Stimulated activated CD4-positive, alpha-beta T cell treated with anti-CD3 and anti-CD28 coated beads, Interleukin-2, amount 100 ng/mL, for 48 hours (primary cell): ENCODE data around the gene ZNF714.
A peak's percentile ranks its signal among the peaks of the same experiment; 100 is the strongest.

ENCODE experiments used
- DNase-seq, 2 donors: peaks; one replicate each; pipeline ENCODE4 v3.0.0-alpha.2; 2020

The ZNF714 gene

GRCh38 chr19:21082011-21082975 lies at the start of gene ZNF714:
ZNF714 (plus strand) TSS chr19:21082203; CDS start chr19:21098269, 16,066 bp downstream.
- peak; percentile 58 to 73 for DNase-seq

DNA sequence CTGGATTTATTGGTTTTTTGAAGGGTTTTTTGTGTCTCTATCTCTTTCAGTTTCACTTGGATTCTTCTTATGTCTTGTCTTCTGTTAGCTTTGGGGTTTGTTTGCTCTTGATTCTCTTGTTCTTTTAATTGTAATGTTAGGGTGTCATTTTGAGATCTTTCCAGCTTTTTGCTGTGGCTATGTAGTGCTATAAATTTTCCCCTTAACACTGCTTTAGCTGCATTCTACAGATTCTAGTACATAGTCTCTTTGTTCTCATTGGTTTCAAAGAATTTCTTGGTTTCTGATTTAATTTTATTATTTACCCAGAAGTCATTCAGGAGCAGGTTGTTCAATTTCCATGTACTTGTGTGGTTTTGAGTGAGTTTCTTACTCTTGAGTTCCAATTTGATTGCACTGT lies 37.0 kb upstream of the ZNF714 start:
- no peak for DNase-seq

DNA sequence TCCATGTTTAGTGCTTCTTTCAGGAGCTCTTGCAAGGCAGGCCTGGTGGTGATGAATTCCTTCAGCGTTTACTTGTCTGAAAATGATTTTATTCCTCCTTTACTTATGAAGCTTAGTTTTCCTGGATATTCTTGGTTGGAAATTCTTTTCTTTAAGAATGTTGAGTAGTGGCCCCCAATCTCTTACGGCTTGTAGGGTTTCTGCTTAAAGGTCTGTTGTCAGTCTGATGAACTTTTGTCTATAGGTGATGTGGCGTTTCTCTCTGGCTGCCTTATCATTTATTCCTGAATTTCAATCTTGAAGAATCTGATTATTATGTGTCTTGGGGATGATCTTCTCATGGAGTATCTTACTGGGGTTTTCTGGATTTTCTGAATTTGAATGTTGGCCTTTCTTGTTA lies 35.5 kb upstream of the ZNF714 start:
- no peak for DNase-seq

- no peak for DNase-seq
These were observed 34.3 kb upstream of the ZNF714 start for GRCh38 chr19:21047716-21048115.

DNA sequence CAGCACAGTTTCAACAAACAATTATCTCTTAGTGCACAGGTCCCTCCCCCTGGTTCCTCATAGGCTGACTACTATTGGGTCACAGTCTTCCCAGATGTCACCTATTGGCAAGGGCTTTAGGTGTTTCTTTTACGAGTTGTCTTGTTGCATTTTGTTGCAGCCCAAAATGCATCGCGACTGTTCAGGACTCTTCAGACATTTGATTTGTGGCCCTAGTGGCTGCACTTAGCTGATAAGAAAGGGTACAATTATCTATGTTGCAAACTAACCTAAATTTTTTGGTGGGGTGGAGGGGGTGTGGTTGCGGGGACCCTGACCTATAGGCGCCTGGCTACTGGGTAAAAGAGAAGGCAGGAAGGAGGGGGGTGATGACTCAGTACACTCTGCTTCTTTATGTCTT lies 29.1 kb upstream of the ZNF714 start:
- no peak for DNase-seq

DNA sequence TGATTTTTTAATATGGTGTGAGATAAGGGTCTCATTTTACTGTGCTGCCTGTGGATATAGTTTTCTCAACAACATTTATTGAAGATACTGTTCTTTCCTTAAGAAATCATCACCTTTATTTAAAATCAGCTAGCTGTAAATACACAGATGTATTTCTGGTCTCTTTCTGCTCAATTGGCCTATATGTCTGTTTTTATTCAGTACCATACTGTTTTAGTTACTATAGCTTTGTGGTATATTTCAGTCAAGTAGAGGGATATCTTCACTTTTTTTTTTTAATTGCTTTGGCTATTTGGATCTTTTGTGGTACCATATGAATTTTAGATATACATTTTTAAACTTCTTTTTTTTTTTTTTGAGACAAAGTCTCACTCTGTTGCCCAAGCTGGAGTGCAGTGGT lies 16.7 kb upstream of the ZNF714 start:
- no peak for DNase-seq

DNA sequence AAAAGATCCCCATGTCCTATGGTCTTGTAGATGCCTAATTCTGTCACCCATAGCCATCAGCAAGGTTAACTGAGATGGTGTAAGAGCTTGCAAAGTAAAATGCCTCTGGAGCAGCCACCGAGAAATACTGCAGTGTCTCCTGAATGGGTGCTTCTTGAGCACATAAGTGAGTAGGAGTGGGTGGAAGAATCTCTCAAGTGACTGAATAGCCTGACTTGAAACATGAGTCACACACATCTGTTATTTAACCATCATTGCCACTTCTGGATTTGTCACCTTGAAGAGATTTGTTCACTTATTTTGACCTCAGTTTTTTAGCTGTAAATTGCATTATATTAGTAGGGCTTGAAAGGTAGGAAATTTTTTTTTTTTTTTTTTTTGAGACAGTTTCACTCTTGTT lies 2.3 kb downstream of the ZNF714 start:
- no peak for DNase-seq

GRCh38 chr19:21087871-21088270 lies 5.9 kb downstream of the ZNF714 start:
- DNase-seq, result no peak

DNA sequence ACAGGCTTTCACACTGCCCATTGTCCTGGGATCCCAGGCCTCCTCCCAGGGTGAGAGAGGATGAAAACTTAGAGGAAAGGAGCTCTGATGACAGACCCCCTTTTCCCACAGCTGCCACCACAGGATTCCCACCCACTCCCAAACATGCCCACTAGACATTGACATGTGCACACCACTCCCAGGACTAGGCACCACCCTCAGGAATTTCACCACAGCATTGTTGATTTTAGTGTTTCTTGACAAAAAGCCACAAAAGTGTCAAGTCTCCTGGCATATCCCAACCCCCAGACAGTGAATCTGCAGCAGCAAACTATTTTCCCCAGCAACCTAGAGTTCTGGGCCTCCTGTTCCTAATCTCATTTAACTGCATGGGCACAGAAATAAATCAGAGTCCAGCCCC lies 10.1 kb downstream of the ZNF714 start:
- DNase-seq, result no peak

DNA sequence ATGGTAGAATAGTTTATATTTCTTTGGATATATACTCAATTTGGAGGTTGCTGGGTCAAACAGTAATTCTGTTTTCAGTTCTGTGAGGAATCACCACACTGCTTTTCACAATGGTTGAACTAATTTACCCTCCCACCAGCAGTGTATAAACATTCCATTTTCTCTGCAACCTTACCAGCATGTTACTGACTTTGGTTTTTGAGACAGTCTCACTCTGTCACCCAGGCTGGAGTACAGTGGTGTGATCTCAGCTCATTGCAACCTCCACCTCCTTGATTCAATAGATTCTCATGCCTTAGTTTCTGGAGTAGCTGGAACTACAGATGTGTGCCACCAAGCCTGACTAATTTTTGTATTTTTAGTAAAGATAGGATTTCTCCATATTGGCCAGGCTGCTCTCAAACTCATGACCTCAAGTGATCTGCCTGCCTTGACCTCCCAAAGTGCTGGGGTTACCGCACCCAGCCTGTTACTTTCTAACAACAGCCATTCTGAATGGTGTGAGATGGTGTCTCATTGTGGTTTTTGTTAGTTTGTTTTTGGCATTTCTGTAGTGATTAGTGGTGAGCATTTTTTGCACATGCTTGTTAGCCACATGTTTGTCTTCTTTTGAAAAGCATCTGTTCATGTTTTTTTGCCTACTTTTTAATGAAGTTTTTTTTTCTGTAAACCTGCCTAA lies 12.5 kb downstream of the ZNF714 start:
- DNase-seq, result no peak

DNA sequence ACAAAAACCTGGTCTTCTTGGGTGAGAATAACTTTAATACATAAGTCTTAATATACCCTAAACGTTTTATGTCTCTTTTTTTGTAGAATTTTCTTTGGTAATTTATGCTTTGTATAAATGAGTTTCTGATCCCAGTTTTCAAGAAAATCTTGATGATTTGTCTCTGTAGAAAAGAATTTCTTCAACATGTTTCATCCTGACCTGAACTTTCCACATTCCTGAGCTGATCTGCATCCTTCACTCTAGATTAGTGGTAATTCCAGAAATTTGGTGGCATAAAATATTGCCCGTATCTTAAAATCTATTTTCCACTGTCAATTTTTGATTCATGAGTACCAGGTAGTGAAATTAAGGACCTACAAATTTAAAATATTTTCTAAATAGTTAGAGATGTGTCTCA lies 16.3 kb downstream of the ZNF714 start:
- no peak for DNase-seq

DNA sequence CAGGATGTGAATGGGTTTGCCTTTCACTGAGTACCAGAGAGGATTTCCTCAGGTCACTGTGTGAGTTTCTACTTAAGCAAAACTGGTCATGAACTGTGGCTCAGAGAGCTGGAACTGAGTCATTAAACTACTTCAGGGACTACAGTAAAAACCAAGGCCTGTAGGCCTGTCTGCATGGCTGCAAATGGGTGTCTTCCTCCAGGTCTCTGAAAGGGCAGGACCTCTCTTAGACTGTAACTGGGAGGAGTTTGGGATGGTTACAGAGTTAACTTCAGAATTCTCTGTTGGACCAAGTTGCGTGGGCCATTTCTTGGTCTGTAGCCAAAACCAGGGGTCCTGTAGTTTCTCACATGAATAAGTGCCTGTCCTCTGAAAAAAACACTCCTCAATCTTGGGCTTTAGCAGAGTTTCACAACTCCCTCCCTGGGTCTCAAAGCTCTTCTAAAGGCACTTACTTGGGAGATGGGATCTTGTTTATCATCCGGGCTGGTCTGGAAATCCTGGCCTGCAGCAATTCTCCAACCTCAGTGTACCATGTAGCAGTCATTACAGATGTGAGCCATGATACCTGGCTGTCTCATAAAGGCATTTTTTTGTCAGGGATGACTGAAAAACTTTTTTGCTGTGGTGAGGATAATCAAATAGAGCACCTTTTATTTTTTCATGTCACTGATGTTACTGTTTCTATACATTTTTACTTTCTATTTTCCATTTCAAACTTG lies 19.7 kb downstream of the ZNF714 start:
- no peak for DNase-seq

- no peak for DNase-seq
These were observed 27.1 kb downstream of the ZNF714 start for GRCh38 chr19:21109116-21109515.

- no peak for DNase-seq
These were observed 28.2 kb downstream of the ZNF714 start for GRCh38 chr19:21110183-21110582.

- no peak for DNase-seq
These were observed 33.4 kb downstream of the ZNF714 start for GRCh38 chr19:21115430-21115829.

DNA sequence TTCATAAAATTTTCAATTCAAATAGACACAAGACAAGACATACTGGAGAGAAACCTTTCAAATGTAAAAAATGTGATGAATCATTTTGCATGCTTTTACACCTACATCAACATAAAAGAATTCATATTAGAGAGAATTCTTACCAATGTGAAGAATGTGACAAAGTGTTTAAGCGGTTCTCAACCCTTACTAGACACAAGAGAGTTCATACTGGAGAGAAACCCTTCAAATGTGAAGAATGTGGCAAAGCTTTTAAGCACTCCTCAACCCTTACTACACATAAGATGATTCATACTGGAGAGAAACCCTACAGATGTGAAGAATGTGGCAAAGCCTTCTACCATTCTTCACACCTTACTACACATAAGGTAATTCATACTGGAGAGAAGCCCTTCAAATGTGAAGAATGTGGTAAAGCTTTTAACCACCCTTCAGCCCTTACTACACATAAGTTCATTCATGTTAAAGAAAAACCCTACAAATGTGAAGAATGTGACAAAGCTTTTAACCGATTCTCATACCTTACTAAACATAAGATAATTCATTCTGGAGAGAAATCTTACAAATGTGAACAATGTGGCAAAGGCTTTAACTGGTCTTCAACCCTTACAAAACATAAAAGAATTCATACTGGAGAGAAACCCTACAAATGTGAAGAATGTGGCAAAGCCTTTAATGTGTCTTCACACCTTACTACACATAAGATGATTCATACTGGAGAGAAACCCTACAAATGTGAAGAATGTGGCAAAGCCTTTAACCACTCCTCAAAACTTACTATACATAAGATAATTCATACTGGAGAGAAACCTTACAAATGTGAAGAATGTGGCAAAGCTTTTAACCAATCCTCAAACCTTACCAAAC lies 35.3 kb downstream of the ZNF714 start:
- no peak for DNase-seq

DNA sequence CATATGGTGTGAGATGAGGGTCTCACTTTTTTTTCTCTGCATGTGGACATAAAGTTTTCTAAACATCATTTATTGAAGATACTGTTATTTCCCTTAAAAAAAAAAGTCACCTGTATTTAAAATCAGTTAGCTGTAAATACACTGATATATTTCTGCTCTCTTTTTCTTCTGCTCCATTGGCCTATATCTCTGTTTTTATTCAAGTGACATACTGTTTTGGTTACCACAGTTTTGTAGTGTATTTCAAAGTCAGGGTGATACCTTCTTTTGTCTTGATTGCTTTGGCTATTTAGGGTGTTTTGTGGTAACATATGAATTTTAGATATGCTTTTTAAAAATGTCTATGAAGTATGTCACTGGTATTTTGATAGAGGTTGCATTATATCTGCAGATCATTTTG lies 44.1 kb downstream of the ZNF714 start:
- no peak for DNase-seq

- DNase-seq, result no peak
These were observed 45.0 kb downstream of the ZNF714 start for GRCh38 chr19:21127001-21127400.

DNA sequence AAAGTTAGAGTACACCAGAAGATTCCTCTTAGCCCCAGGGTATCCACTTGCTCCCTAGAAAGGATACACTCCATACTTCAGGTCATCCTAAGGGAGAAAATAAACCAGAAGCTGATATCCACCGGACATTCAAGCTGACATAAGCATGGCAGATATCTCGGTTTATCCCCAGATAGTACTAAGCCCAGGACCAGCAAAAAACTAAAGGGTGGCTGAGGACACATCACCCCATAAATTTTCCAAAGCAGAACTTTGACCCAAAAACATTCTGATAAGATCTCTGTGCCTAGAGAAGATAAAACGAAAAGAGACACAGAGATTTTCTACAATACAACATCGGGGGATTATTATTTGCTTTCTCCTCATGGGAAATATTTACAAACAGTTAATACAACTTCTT lies 45.9 kb downstream of the ZNF714 start:
- no peak for DNase-seq

- DNase-seq, result no peak
These were observed 47.1 kb downstream of the ZNF714 start for GRCh38 chr19:21128901-21129698.

- DNase-seq, result no peak
These were observed 48.2 kb downstream of the ZNF714 start for GRCh38 chr19:21130097-21130775.
